Putamen (tissue), 1 donor: ENCODE results near the gene EPN1.
A peak's percentile ranks its signal among the peaks of the same experiment; 100 is the strongest.
"Not testable (repeated sequence)": the region's sequence is repeated elsewhere in the genome, so short reads cannot be mapped to it uniquely, and the experiment has no call there.

Source experiments
- DNase-seq: peaks from one replicate; pipeline ENCODE4 v3.0.0-alpha.2; 2016; ENCODE audit warnings: low spot score

Gene EPN1

DNA sequence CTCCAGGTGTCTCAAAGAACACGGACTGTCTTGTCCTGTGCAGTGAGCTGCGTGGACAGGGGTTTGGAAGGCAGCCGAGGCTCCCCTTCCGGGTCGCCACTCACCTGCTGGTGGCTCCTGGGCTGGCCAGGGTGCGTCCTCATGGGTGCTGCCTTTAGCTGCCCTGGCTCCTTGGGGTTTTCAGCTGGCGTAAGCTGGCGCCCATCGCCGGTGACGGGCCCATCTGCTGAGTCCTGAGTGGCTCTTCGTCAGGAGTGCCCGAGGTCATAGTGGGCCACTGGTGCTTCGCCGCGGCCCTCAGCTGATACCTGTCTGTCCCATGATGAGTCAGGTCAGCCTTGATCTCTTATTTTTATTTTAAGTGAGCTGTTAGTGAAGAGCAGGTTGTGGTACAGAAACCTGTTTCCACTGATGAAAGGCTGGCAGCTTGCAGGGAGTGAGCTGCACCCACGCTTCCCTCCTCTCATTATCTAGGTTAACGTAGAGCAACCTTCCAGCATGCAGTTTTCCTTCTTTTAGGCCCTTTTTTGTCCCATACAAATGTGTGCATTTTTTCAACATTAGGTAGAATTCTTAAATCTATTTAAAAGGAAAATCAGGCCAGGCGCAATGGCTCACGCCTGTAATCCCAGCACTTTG lies 18.4 kb downstream of the EPN1 start:
- peak; percentile 67 for DNase-seq

DNA sequence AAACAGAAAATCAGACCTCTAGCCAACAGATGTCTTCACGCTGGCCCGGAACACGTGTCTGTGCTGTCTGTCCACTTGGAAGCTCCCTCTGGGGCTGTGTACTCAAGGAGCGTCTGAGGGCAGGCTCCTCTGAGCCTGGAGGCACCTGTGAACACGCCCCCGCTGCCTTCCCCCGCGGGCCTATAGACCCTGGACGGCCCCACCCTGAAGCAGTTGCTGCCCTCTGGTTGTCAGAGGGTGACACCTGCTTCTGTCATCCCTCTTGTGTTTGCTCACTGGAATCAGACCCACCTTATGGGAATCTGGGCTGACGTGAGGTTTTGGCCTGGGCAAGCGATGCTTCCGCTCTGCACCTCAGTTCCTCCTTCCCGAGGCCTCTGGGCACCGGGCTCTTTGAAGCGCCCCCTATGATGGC lies 19.2 kb downstream of the EPN1 start:
- no peak for DNase-seq

DNA sequence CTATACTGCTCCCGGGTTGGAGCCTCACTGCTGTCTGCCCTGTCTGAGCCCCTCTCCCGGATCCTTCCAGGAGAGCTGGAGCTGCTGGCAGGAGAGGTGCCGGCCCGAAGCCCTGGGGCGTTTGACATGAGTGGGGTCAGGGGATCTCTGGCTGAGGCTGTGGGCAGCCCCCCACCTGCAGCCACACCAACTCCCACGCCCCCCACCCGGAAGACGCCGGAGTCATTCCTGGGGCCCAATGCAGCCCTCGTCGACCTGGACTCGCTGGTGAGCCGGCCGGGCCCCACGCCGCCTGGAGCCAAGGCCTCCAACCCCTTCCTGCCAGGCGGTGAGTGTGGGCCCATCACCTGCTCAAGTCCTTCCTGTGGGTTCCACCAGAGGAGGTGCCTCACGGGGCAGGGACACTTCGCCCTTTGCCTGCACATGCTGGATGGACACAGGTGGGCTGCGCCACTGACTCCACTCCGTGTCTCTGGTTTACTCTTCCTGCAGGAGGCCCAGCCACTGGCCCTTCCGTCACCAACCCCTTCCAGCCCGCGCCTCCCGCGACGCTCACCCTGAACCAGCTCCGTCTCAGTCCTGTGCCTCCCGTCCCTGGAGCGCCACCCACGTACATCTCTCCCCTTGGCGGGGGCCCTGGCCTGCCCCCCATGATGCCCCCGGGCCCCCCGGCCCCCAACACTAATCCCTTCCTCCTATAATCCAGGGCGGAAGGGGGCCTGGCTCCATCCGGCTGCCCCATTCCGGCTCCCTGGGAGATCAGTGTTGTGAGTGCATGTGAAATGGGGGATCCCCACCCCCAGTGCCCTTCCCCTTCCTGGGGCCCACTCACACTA lies 19.8 kb downstream of the EPN1 start:
- no peak for DNase-seq

- DNase-seq = no peak
These were observed 20.7 kb downstream of the EPN1 start for GRCh38 chr19:55695511-55696290.

DNA sequence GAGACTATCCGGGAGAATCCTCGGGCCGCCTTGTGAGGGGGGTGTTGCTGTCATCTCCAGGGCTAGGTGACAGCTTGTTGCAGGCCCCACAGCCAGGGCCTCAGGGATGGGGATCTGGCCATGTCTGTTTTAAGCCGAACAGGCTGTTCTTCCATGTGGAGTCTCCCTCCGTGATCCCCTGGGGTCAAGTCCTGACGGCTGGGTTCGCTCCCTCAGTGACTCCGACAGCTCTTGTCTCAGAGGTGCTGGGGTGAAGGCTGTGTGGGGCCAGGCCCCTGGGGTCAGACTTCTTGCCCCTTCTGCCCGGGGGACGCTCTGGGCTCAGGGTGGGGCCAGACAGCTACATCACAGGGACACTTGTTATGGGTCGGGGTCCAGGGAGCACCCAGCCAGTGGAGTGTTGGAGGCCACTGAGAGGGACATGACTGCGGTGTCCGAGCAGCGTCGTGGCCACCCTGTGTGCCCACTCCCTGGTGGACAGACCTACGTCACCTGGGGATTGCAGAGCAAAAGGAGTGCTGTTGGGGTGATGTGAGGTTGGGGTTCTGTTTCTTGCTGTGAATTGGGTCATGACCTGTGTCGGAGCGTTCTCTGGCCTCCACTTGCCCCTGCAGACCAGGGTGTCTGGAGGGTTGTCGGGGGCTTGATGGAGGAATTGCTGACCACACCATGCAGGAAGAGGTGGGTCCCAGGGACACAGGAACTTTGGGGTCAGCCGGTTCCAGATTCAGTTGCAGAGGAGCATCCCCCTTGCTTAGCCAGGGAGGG lies 21.5 kb downstream of the EPN1 start:
- no peak for DNase-seq

- DNase-seq = no peak
These were observed 22.0 kb downstream of the EPN1 start for GRCh38 chr19:55697069-55697440.

- no peak for DNase-seq
These were observed 22.7 kb downstream of the EPN1 start for GRCh38 chr19:55697698-55698097.

GRCh38 chr19:55698256-55698655 lies 23.2 kb downstream of the EPN1 start:
- DNase-seq = no peak

DNA sequence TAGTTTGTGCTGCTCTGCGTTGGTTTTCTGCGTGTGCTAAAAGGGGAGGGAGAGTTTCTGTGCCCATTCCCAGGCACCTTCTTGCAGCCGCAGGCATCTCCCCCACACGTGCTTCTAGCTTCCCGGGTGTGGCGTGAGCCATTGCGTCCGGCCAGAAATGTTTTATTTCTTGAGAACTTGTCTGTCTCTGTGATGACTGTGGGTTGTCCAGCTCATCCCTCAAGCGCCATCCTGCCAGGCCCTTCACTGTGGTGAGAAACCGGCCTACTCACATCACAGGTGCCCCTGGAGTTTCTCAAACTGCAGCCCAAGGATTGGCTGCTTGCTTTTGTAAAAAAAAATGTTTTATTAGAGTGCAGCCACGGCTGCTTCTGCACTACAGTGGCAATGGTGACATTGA lies 24.2 kb downstream of the EPN1 start:
- DNase-seq = no peak

DNA sequence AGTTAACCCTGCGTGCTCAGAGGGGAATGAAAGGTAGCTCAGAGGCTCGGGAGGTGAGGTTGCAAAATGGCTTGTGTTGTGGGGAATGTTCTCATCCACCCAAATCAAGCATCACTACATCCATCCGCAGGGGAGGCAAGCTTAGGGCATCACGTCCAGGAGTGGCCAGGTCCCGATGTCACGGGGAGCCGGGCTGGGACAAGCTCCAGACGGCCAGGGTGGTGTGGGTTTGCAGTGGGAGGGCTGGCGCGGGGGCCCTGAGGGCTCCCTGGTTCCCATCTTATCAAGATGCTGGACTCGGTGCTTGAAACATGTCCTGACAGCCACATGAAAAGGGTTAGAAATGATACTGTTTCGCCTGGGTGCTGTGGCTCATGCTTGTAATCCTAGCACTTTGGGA lies 25.8 kb downstream of the EPN1 start:
- no peak for DNase-seq

DNA sequence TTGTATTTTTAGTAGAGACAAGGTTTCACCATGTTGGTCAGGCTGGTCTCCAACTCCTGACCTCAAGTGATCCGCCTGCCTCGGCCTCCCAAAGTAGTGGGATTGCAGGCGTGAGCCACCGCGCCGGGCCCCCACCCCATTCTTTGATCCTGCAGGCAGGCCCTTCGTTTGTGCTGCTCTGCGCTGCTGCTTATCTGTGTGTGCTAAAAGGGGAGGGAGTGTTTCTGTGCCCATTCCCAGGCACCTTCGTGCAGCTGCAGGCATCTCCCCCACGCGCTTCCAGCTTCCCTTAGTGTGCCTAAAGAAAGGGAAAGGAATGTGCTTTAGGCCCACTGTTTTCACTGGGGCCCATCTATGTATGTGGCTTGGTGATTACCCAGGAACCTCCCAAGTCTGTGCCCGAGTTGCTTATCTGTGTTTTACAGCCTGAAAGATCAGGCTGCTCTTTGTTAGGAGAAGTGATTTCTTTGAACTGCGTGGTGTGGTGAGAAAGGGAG lies 27.2 kb downstream of the EPN1 start:
- no peak for DNase-seq

GRCh38 chr19:55703790-55704215 lies 28.8 kb downstream of the EPN1 start:
- peak; percentile 42 for DNase-seq

GRCh38 chr19:55704494-55705245 lies 29.6 kb downstream of the EPN1 start:
- no peak for DNase-seq

DNA sequence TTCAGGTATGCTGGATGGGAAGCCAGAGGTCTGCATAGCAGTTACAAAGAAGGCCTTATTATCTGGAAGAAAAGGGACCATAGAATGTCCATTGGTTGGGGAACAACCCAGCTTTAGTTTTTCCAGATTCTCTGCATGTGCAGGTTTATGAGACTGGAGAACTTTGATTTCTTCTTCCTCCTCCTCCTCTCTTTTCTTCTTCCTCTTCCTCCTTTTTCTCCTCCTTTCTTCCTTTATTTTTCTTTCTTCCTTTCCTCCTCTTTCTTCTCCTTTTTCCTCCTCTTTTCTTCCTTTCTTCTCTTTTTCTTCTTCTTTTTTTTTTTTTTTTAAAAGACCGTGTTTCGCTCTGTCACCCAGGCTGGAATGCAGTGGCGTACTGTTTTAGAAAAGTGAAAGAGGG lies 30.9 kb downstream of the EPN1 start:
- DNase-seq = no peak

DNA sequence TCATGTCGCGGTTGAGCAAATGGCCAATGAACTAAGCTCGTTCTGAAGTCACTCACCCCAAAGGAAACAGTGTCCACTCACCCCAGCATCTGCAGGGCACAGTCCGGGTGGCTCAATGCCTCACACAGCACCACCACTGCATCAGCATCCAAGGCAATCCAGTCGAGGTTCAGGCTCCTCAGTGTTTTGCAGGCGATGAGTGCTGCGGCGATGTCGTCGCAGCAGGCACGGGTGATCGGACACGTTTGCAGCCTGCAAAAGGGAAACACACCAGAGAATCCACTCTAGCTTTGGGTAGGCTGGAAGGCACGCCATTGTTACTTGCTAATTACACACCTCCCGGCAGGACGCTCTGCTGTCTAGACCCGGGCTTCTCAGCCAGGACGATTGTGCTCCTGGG lies 36.7 kb downstream of the EPN1 start:
- no peak for DNase-seq

DNA sequence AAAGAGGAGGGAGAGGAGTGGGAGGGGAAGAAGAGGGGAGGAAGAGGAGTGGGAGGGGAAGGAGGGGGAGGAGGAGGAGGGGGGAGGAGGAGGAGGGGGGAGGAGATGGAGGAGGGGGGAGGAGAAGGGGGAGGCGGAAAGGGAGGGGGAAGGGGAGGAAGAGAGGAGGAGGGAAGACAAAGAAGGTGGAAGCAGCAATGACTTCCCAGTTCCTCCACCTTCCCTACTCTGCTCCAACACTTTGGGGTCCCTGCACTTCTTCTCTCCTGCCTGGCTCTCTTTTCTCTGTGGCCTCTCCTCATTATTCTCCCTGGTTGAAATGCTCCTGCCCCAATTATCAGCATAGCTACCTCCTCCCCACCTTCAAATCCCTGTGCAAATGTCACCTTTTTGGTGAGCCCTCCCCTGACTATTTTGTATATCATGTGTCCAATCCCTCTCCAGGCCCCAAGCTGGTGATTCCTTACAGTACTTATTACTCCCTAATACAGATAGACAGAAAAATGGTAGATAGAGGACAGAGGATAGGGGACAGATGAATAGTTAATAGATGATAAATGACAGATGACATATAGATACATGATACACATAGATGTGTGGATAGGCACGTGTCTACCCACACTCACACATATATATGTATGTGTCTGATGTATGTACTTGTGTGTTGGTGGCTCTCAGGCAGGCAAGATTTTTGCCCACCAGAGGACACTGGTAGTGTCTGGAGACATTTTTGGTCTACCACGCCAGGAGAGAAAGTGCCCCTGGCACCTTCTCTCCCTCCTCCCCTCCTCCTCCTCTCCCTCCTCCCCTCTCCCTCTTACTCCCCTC lies 38.0 kb downstream of the EPN1 start:
- DNase-seq = no peak

DNA sequence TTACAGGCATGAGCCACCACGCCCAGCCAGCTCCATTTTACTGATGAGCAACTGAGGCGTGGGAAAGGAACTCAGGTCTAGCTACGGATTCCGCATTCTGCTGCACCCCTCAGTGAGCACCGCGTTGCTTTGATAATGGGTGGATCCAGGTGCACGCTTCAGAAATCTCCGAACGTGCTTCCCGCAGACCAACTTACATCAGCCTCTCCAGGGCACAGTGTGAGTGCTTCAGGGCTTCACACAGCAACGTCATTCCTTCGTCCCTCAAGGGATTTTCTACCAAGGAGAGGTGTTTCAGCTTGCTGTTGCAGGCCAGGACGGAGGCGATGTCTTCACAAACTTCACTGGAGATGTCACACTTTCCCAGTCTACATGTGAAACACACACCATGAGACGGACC lies 41.5 kb downstream of the EPN1 start:
- DNase-seq = no peak

DNA sequence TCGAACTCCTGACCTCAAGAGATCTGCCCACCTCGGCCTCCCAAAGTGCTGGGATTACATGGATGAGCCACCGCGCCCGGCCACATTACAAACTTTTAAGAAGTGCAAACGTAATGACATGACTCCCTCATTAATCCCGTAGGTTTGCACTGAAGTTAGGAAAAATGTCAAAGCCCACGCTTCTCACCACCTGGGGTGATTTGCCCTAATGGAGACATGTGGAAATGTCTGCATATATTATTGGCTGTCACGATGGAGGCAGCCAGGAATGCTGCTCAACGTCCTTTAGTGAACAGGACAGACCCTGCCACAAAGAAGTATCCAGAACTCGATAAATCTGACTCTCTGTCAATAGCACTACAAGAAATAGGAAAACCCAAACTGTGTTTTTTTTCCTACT lies 42.2 kb downstream of the EPN1 start:
- no peak for DNase-seq

DNA sequence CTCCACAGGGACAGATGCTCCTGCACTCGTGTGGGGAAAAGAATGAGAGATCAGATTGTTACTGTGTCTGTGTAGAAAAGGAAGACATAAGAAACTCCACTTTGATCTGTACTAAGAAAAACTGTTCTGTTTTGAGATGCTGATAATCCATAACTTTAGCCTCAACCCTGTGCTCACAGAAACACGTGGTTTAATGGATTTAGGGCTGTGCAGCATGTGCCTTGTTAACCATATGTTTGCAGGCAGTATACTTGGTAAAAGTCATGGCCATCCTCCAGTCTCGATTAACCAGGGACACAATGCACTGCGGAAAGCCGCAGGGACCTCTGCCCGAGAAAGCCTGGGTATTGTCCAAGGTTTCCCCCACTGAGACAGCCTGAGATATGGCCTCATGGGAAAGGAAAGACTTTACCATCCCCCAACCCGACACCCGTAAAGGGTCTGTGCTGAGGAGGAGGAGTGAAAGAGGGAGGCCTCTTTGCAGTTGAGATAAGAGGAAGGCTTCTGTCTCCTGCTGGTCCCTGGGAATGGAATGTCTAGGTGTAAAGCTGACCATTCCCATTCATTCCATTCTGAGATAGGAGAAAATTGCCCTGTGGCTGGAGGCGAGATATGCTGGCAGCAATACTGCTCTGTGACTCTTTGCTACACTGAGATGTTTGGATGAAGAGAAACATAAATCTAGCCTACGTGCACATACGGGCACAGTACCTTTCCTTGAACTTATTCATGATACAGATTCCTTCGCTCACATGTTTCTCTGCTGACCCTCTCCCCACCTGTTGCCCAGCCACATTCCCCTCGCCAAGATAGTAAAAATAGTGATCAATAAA lies 43.1 kb downstream of the EPN1 start:
- DNase-seq = not testable (repeated sequence)
